Measurements from ENCODE around the gene TROAP.
A peak's percentile ranks its signal among the peaks of the same experiment; 100 is the strongest.

Gene TROAP

GRCh38 chr12:49284672-49285071, 38.4 kb upstream of the TROAP start:
- Mint-ChIP-seq H3K27ac (ENCODE audit: low read depth) (no peak overlapping the region), H3K4me1 (no peaks in the 10 kb centered on the region), H3K36me3 (ENCODE audit: insufficient read depth) (peaks cover 3% of the 10 kb centered on the region), H3K27me3 (peaks cover 65% of the 10 kb centered on the region), H3K9me3 (no peaks in the 10 kb centered on the region), H3K4me3 (no peak overlapping the region)
- ATAC-seq (replicated peaks; ENCODE audit: extremely low read depth, poor library complexity, severe bottlenecking) (no peak), DNase-seq (ENCODE audit: low spot score in 2 of 2) (no peak)

GRCh38 chr12:49287876-49288275, 35.2 kb upstream of the TROAP start:
- no peaks in the 10 kb centered on the region for H3K4me1 Mint-ChIP-seq
- ATAC-seq (replicated peaks; ENCODE audit: extremely low read depth, poor library complexity, severe bottlenecking) (no peak), DNase-seq (ENCODE audit: low spot score in 2 of 2) (no peak)
- H3K27ac Mint-ChIP-seq (ENCODE audit: low read depth): no peak overlapping the region
- no peaks in the 10 kb centered on the region for H3K9me3 Mint-ChIP-seq
- H3K27me3 Mint-ChIP-seq: peaks cover 65% of the 10 kb centered on the region
- peaks cover 3% of the 10 kb centered on the region for H3K36me3 Mint-ChIP-seq (ENCODE audit: insufficient read depth)
- H3K4me3 Mint-ChIP-seq: no peak overlapping the region

GRCh38 chr12:49288412-49288853, 34.6 kb upstream of the TROAP start:
- no peak overlapping the region for H3K27ac Mint-ChIP-seq (ENCODE audit: low read depth)
- DNase-seq (ENCODE audit: low spot score in 2 of 2): peak; percentile 62 to 69
- H3K4me1 Mint-ChIP-seq: no peaks in the 10 kb centered on the region
- H3K36me3 Mint-ChIP-seq (ENCODE audit: insufficient read depth): peaks cover 3% of the 10 kb centered on the region
- no peak for ATAC-seq (replicated peaks; ENCODE audit: extremely low read depth, poor library complexity, severe bottlenecking)
- H3K27me3 Mint-ChIP-seq: peaks cover 70% of the 10 kb centered on the region
- H3K9me3 Mint-ChIP-seq: no peaks in the 10 kb centered on the region
- H3K4me3 Mint-ChIP-seq: no peak overlapping the region

GRCh38 chr12:49288922-49289555, 34.0 kb upstream of the TROAP start:
- no peak overlapping the region for H3K4me3 Mint-ChIP-seq
- ATAC-seq (replicated peaks; ENCODE audit: extremely low read depth, poor library complexity, severe bottlenecking): no peak
- no peaks in the 10 kb centered on the region for H3K9me3 Mint-ChIP-seq
- no peaks in the 10 kb centered on the region for H3K4me1 Mint-ChIP-seq
- H3K27me3 Mint-ChIP-seq: peaks cover 71% of the 10 kb centered on the region
- H3K27ac Mint-ChIP-seq (ENCODE audit: low read depth): no peak overlapping the region
- no peak for DNase-seq (ENCODE audit: low spot score in 2 of 2)
- H3K36me3 Mint-ChIP-seq (ENCODE audit: insufficient read depth): peaks cover 3% of the 10 kb centered on the region

GRCh38 chr12:49292729-49293055, 30.4 kb upstream of the TROAP start:
- no peaks in the 10 kb centered on the region for H3K9me3 Mint-ChIP-seq

GRCh38 chr12:49293056-49293956, 29.7 kb upstream of the TROAP start:
- no peak overlapping the region for H3K27ac Mint-ChIP-seq (ENCODE audit: low read depth)
- no peaks in the 10 kb centered on the region for H3K9me3 Mint-ChIP-seq
- H3K36me3 Mint-ChIP-seq (ENCODE audit: insufficient read depth): no peaks in the 10 kb centered on the region
- H3K4me3 Mint-ChIP-seq: no peak overlapping the region
- ATAC-seq (replicated peaks; ENCODE audit: extremely low read depth, poor library complexity, severe bottlenecking): no peak
- H3K27me3 Mint-ChIP-seq: peaks cover 69% of the 10 kb centered on the region
- H3K4me1 Mint-ChIP-seq: no peaks in the 10 kb centered on the region
- DNase-seq (ENCODE audit: low spot score in 2 of 2): no peak

More at GRCh38 chr12:49292729-49293055, 30.4 kb upstream of the TROAP start:
- Mint-ChIP-seq H3K36me3 (ENCODE audit: insufficient read depth) (peaks cover 3% of the 10 kb centered on the region), H3K27me3 (peaks cover 69% of the 10 kb centered on the region), H3K4me1 (no peaks in the 10 kb centered on the region), H3K27ac (ENCODE audit: low read depth) (no peak overlapping the region), H3K4me3 (no peak overlapping the region)
- DNase-seq (ENCODE audit: low spot score in 2 of 2) (no peak), ATAC-seq (replicated peaks; ENCODE audit: extremely low read depth, poor library complexity, severe bottlenecking) (no peak)

- Mint-ChIP-seq H3K4me1 (no peaks in the 10 kb centered on the region), H3K36me3 (ENCODE audit: insufficient read depth) (no peaks in the 10 kb centered on the region), H3K27ac (ENCODE audit: low read depth) (no peak overlapping the region), H3K9me3 (no peaks in the 10 kb centered on the region), H3K4me3 (no peak overlapping the region), H3K27me3 (peaks cover 70% of the 10 kb centered on the region)
- ATAC-seq (replicated peaks; ENCODE audit: extremely low read depth, poor library complexity, severe bottlenecking) (no peak), DNase-seq (ENCODE audit: low spot score in 2 of 2) (no peak)
These were observed 28.8 kb upstream of the TROAP start for GRCh38 chr12:49294086-49294803.

- H3K9me3 Mint-ChIP-seq: no peaks in the 10 kb centered on the region
- H3K4me3 Mint-ChIP-seq: no peak overlapping the region
- no peak for ATAC-seq (replicated peaks; ENCODE audit: extremely low read depth, poor library complexity, severe bottlenecking)
- peaks cover 71% of the 10 kb centered on the region for H3K27me3 Mint-ChIP-seq
- H3K4me1 Mint-ChIP-seq: no peaks in the 10 kb centered on the region
- H3K36me3 Mint-ChIP-seq (ENCODE audit: insufficient read depth): no peaks in the 10 kb centered on the region
- no peak for DNase-seq (ENCODE audit: low spot score in 2 of 2)
- no peak overlapping the region for H3K27ac Mint-ChIP-seq (ENCODE audit: low read depth)
These were observed 28.3 kb upstream of the TROAP start for GRCh38 chr12:49294804-49295081.

- H3K9me3 Mint-ChIP-seq: no peaks in the 10 kb centered on the region
These were observed 27.7 kb upstream of the TROAP start, which contains the start of gene PRPH for GRCh38 chr12:49295082-49295936. Gene PRPH (plus strand): TSS chr12:49295147. CDS start chr12:49295201, 54 bp downstream.

GRCh38 chr12:49296034-49296835, 26.8 kb upstream of the TROAP start:
- no peaks in the 10 kb centered on the region for H3K4me1 Mint-ChIP-seq
- peak overlapping the region; percentile 59 for H3K4me3 Mint-ChIP-seq
- peak; percentile 31 to 46 for DNase-seq (ENCODE audit: low spot score in 2 of 2)
- ATAC-seq (replicated peaks; ENCODE audit: extremely low read depth, poor library complexity, severe bottlenecking): peak; percentile 73
- peaks cover 66% of the 10 kb centered on the region for H3K27me3 Mint-ChIP-seq
- no peak overlapping the region for H3K27ac Mint-ChIP-seq (ENCODE audit: low read depth)
- no peaks in the 10 kb centered on the region for H3K36me3 Mint-ChIP-seq (ENCODE audit: insufficient read depth)
- no peaks in the 10 kb centered on the region for H3K9me3 Mint-ChIP-seq

More at GRCh38 chr12:49295082-49295936, 27.7 kb upstream of the TROAP start, which contains the start of gene PRPH:
- DNase-seq (ENCODE audit: low spot score in 2 of 2): no peak
- H3K27ac Mint-ChIP-seq (ENCODE audit: low read depth): no peak within 1 kb of the TSS
- ATAC-seq (replicated peaks; ENCODE audit: extremely low read depth, poor library complexity, severe bottlenecking): no peak
- H3K4me1 Mint-ChIP-seq: no peaks in the 10 kb centered on the region
- H3K4me3 Mint-ChIP-seq: no peak within 1 kb of the TSS
- peaks cover 71% of the 10 kb centered on the region for H3K27me3 Mint-ChIP-seq
- no peaks in the 10 kb centered on the region for H3K36me3 Mint-ChIP-seq (ENCODE audit: insufficient read depth)

- no peak for DNase-seq (ENCODE audit: low spot score in 2 of 2)
- peak overlapping the region; percentile 59 for H3K4me3 Mint-ChIP-seq
- H3K27me3 Mint-ChIP-seq: peaks cover 58% of the 10 kb centered on the region
- peaks cover 6% of the 10 kb centered on the region for H3K4me1 Mint-ChIP-seq
- H3K36me3 Mint-ChIP-seq (ENCODE audit: insufficient read depth): no peaks in the 10 kb centered on the region
- peak; percentile 61 for ATAC-seq (replicated peaks; ENCODE audit: extremely low read depth, poor library complexity, severe bottlenecking)
- H3K9me3 Mint-ChIP-seq: no peaks in the 10 kb centered on the region
- no peak overlapping the region for H3K27ac Mint-ChIP-seq (ENCODE audit: low read depth)
These were observed 26.0 kb upstream of the TROAP start for GRCh38 chr12:49296836-49297694.

Data from central memory CD8-positive, alpha-beta T cell (primary cell).